Stomach (tissue), 9 donors: Measurements from ENCODE around the gene ZC3H12C. TPM values are rescaled to one million over a fixed set of nuclear protein-coding genes. Genes with fewer than 3 reads are reported as not detected.

ENCODE experiments used
- DNase-seq, 2 donors: peaks; one replicate each; pipeline versions ENCODE4 v3.0.0 to v3.0.0-alpha.2; 2013 to 2019
- H3K27ac ChIP-seq, 5 donors: fragments of 200-600 bp in 4 of 5; sonication (generic) in 4 of 5; one replicate each; pipeline ENCODE4 v1.5.1; 2013 to 2019; ENCODE audit warnings: mild to moderate bottlenecking in 1 of 5, moderate library complexity in 1 of 5
- H3K27me3 ChIP-seq, 3 donors: fragments of 200-600 bp; sonication (generic); one replicate each; pipeline ENCODE4 v1.5.1; 2017 to 2019; ENCODE audit warnings: mixed run types in 1 of 3
- H3K36me3 ChIP-seq, 4 donors: fragments of 200-600 bp; sonication (generic); 1 replicate in 3 of 4; 2 replicates in 1 of 4; pipeline ENCODE4 v1.5.1; 2016 to 2019
- H3K4me1 ChIP-seq, 4 donors: fragments of 200-600 bp; sonication (generic); one replicate each; pipeline ENCODE4 v1.5.1; 2016 to 2019
- H3K4me3 ChIP-seq, 4 donors: fragments of 200-600 bp; sonication (generic) in 3 of 4; one replicate each; pipeline ENCODE4 v1.5.1; 2016 to 2019; ENCODE audit warnings: mild to moderate bottlenecking in 1 of 4
- H3K9me3 ChIP-seq, 4 donors: fragments of 200-600 bp; sonication (generic); one replicate each; pipeline ENCODE4 v1.5.1; 2016 to 2019
- EP300 ChIP-seq: sonication (generic); formaldehyde crosslinking; IDR thresholded peaks from one replicate; pipeline ENCODE4 v1.6.1; 2017; ENCODE audit warnings: antibody characterized with exemption
- POLR2A ChIP-seq, 4 donors: fragments of 450-650 bp; IDR thresholded peaks; one replicate each; pipeline ENCODE4 v1.6.1; 2016; ENCODE audit warnings: antibody characterized with exemption in 4 of 4, control low read depth in 2 of 4, mild to moderate bottlenecking in 1 of 4, moderate library complexity in 1 of 4
- POLR2AphosphoS5 ChIP-seq, 3 donors: sonication (generic); formaldehyde crosslinking; IDR thresholded peaks; one replicate each; pipeline ENCODE4 v1.6.1; 2016; ENCODE audit warnings: antibody characterized with exemption in 3 of 3
- WGBS, 5 donors: extraction: QIAGEN DNeasy Blood & Tissue Kit in 3 of 5; methylation state at CpG; one replicate each; pipeline versions ENCODE4 v1.1.5 to v1.1.7; 2013 to 2018; 5-methylcytosine and 5-hydroxymethylcytosine counted together
- intact Hi-C: fragments of 100-400 bp; cut with DNase I; formaldehyde crosslinking; loops from one replicate; pipeline ENCODE4 v1.15.1; 2023; ENCODE audit warnings: low total_unique reads
- polyA plus RNA-seq, 3 donors: library from polyadenylated mRNA; stranded (reverse); fragments of 200-250 nt; gene quantifications; one replicate each; pipeline ENCODE4 v1.2.3, GENCODE V29; 2013
- total RNA-seq, 5 donors: library from RNA; depleted of rRNA; stranded (reverse); fragments of >200 nt; gene quantifications; one replicate each; pipeline versions ENCODE4 v1.1.0 to v1.2.3, GENCODE V29; 2014 to 2016
- TF ChIP-seq, protein P1 (sequence below), 7 experiments: fragments of 450-650 bp in 4 of 7; fragments of 200-600 bp in 3 of 7; sonication (generic) in 3 of 7; IDR thresholded peaks; one replicate each; pipeline ENCODE4 v1.5.1; 2016 to 2019; ENCODE audit warnings: antibody characterized with exemption in 7 of 7, control low read depth in 2 of 7, mild to moderate bottlenecking in 1 of 7
- donor health status: healthy with polysubstance abuse.
- donor health status: Bipolar disorder and iron deficiency.
- donor health status: healthy.

ZC3H12C gene
- total and polyA plus RNA-seq, 8 donors = 1.3 to 23.2 (median 8.3) TPM

GRCh38 chr11:110198031-110198729 lies 105.0 kb downstream of the ZC3H12C start:
- H3K4me1 ChIP-seq = peaks cover 0 to 8% (median 4%) of the 10 kb centered on the region in 4 donors
- 91 to 96% (median 96%) methylated on average over 9 of the region's 9 CpGs for WGBS, 5 donors
- H3K36me3 ChIP-seq = no peaks in the 10 kb centered on the region
- DNase-seq = no peak
- intact Hi-C loops = no loop called here
- H3K27me3 ChIP-seq = no peaks in the 10 kb centered on the region
- no peak overlapping the region for H3K27ac ChIP-seq
- no peak overlapping the region for H3K4me3 ChIP-seq
- no peak for TF ChIP-seq POLR2AphosphoS5 (IDR thresholded peaks at IDR 0.05)
- TF ChIP-seq POLR2A (IDR thresholded peaks at IDR 0.05) = no peak
- TF ChIP-seq EP300 = no peak
- no peaks in the 10 kb centered on the region for H3K9me3 ChIP-seq

- TF ChIP-seq, protein P1, sequence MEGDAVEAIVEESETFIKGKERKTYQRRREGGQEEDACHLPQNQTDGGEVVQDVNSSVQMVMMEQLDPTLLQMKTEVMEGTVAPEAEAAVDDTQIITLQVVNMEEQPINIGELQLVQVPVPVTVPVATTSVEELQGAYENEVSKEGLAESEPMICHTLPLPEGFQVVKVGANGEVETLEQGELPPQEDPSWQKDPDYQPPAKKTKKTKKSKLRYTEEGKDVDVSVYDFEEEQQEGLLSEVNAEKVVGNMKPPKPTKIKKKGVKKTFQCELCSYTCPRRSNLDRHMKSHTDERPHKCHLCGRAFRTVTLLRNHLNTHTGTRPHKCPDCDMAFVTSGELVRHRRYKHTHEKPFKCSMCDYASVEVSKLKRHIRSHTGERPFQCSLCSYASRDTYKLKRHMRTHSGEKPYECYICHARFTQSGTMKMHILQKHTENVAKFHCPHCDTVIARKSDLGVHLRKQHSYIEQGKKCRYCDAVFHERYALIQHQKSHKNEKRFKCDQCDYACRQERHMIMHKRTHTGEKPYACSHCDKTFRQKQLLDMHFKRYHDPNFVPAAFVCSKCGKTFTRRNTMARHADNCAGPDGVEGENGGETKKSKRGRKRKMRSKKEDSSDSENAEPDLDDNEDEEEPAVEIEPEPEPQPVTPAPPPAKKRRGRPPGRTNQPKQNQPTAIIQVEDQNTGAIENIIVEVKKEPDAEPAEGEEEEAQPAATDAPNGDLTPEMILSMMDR (IDR thresholded peaks at IDR 0.05) = no peak
- TF ChIP-seq EP300 = no peak
- TF ChIP-seq POLR2AphosphoS5 (IDR thresholded peaks at IDR 0.05) = no peak
- TF ChIP-seq POLR2A (IDR thresholded peaks at IDR 0.05) = no peak
- Histone ChIP-seq H3K9me3 (no peaks in the 10 kb centered on the region), H3K27me3 (no peaks in the 10 kb centered on the region), H3K36me3 (no peaks in the 10 kb centered on the region), H3K4me3 (no peak overlapping the region), H3K4me1 (peaks cover 0 to 5% (median 1%) of the 10 kb centered on the region in 4 donors), H3K27ac (no peak overlapping the region)
- intact Hi-C loops = no loop called here
- WGBS, 5 donors = 52 to 63% (median 57%) methylated on average over 4 of the region's 4 CpGs
- no peak for DNase-seq
Observed at GRCh38 chr11:110199184-110199981, 106.2 kb downstream of the ZC3H12C start.

DNA sequence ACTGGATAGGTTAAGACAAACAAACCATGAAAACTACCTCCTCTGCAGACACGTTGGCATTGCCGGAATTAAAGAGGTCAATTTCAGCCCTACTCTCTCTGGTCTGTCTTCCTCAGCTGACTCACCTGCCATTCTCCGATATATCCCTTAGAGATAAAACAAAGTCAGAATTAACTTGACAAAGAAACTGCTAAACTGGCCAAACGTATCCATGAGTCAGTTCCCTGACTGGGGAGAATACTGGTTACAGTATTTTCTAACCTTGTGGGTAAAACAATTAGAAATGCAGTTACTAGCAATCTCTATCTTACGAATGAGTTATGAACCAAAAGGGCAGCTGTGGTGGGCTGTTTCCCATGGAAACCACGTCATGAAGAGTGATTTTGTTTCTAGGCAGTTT lies 107.0 kb downstream of the ZC3H12C start:
- 75 to 82% (median 80%) methylated on average over 6 of the region's 6 CpGs for WGBS, 5 donors
- intact Hi-C loops = loop anchor here (5.0 to 10.0 kb wide), 2 partner anchors 167 to 235 kb away; no protein-coding TSS in a partner anchor
- Histone ChIP-seq H3K27me3 (no peaks in the 10 kb centered on the region), H3K9me3 (no peaks in the 10 kb centered on the region), H3K27ac (no peak overlapping the region), H3K4me1 (peaks cover 0 to 5% (median 1%) of the 10 kb centered on the region in 4 donors), H3K36me3 (no peaks in the 10 kb centered on the region), H3K4me3 (no peak overlapping the region)
- TF ChIP-seq EP300 (no peak), POLR2A (IDR thresholded peaks at IDR 0.05) (no peak), POLR2AphosphoS5 (IDR thresholded peaks at IDR 0.05) (no peak)
- TF ChIP-seq, protein P1 (IDR thresholded peaks at IDR 0.05) = no peak
- no peak for DNase-seq

DNA sequence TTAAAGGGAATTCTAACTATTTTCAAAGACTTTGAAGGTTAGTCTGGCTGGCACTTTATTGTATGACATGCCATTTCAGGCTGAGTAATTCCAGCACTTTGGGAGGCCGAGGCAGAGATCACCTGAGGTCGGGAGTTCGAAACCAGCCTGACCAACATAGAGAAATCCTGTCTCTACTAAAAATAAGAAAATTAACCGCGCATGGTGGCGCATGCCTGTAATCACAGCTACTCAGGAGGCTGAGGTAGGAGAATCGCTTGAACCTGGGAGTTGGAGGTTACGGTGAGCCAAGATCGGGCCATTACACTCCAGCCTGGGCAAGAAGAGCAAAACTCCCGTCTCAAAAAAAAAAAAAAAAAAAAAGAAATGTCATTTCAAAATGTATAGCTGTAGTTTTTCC lies 107.6 kb downstream of the ZC3H12C start:
- intact Hi-C loops = loop anchor here (5.0 to 10.0 kb wide), 2 partner anchors 166 to 234 kb away; no protein-coding TSS in a partner anchor
- H3K27me3 ChIP-seq = no peaks in the 10 kb centered on the region
- no peaks in the 10 kb centered on the region for H3K9me3 ChIP-seq
- H3K27ac ChIP-seq = no peak overlapping the region
- TF ChIP-seq, protein P1 (IDR thresholded peaks at IDR 0.05) = no peak
- TF ChIP-seq POLR2AphosphoS5 (IDR thresholded peaks at IDR 0.05) (no peak), POLR2A (IDR thresholded peaks at IDR 0.05) (no peak), EP300 (no peak)
- 87 to 94% (median 92%) methylated on average over 10 of the region's 10 CpGs for WGBS, 5 donors
- H3K4me3 ChIP-seq = no peak overlapping the region
- DNase-seq = no peak
- H3K4me1 ChIP-seq = peaks cover 0 to 5% (median 1%) of the 10 kb centered on the region in 4 donors
- H3K36me3 ChIP-seq = no peaks in the 10 kb centered on the region
